ENCODE measurements around the gene CPAMD8. TPM values are rescaled to one million over a fixed set of nuclear protein-coding genes. Genes with fewer than 3 reads are reported as not detected.

CPAMD8 gene
- total RNA-seq, 4 donors from 2014 or later = 6.0 to 15.6 (median 7.6) TPM

GRCh38 chr19:16856091-16856490 is 170.5 kb downstream of the CPAMD8 start:
- in situ Hi-C loops (cut with MboI; ENCODE audit: low sequenced_read_pairs in 4 of 4) (no loop called here), intact Hi-C loops (cut with DNase I; ENCODE audit: low total_unique reads) (no loop called here)
- Histone ChIP-seq H3K36me3 (peaks cover 0 to 42% of the 10 kb centered on the region in 2 donors), H3K4me3 (no peak overlapping the region), H3K27ac (no peak overlapping the region), H3K4me1 (no peaks in the 10 kb centered on the region), H3K27me3 (no peaks in the 10 kb centered on the region), H3K9me3 (no peaks in the 10 kb centered on the region)
- ATAC-seq (no peak), DNase-seq (no peak)
- TF ChIP-seq POLR2A (IDR thresholded peaks at IDR 0.05) (no peak), CTCF (IDR thresholded peaks at IDR 0.05 in 4 of 5, conservative IDR thresholded peaks at IDR 0.05 in 1 of 5) (no peak)

DNA sequence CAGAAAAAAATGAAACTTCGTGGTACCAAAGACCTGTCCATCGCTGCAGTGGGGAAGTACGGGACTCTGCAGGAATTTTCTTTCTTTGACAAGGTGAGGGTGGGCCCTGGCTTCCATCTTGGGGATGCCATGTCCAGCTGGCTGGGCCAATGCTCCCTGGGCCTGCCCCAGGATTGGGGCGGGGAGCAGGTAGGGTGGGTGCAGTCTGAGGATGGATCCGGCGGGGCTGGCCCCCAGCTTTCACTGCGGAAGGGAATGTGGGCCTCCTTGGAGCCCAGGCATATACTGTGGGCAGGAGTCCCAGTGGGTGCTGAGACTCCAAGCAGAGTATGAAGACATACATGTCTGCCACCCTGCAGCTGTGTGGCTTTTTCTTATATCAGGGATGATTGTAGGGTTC is 173.5 kb downstream of the CPAMD8 start:
- in situ Hi-C loops (cut with MboI; ENCODE audit: low sequenced_read_pairs in 4 of 4) (no loop called here), intact Hi-C loops (cut with DNase I; ENCODE audit: low total_unique reads) (no loop called here)
- TF ChIP-seq CTCF (IDR thresholded peaks at IDR 0.05 in 4 of 5, conservative IDR thresholded peaks at IDR 0.05 in 1 of 5) (no peak), POLR2A (IDR thresholded peaks at IDR 0.05) (no peak)
- H3K36me3 ChIP-seq = peaks cover 0 to 70% of the 10 kb centered on the region in 2 donors
- H3K4me3 ChIP-seq = no peak overlapping the region
- ATAC-seq (no peak), DNase-seq (no peak)
- no peak overlapping the region for H3K27ac ChIP-seq
- H3K9me3 ChIP-seq = no peaks in the 10 kb centered on the region
- H3K27me3 ChIP-seq = no peaks in the 10 kb centered on the region
- H3K4me1 ChIP-seq = no peaks in the 10 kb centered on the region

DNA sequence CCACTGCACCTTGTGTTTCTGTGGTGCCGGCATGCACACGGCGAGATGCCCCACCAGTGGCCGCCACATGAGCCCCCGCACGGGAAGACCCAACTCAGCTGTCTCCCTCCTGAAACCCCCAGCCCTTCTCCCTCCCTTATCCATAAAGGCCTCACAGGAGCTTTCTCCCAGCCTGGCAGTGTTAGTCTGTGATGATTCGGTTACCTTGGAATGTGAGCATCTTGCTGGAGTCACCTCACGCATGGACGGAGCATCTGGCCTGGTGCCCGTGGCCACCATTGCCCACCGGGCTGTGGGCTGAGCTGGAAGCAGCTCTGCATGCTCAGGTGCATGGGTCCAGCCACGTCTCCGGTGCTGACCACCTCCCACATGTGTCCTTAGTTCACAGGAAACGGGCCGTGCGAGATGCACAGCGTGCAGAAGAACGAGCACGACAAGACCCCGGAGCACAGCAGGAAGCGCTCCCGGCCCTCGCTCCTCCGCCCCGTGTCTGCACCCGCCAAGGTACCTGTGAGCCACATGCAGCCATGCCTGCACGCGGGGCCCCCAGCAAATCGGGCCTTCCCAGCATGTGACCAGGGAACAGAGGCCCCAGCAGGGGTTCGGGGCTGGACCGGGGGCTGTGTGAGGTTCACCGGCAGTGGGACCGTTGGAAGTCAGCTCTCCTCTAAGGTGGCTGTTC is 175.4 kb downstream of the CPAMD8 start:
- no peak for TF ChIP-seq POLR2A (IDR thresholded peaks at IDR 0.05)
- no peak for TF ChIP-seq CTCF (IDR thresholded peaks at IDR 0.05 in 4 of 5, conservative IDR thresholded peaks at IDR 0.05 in 1 of 5)
- in situ Hi-C loops (cut with MboI; ENCODE audit: low sequenced_read_pairs in 4 of 4) = no loop called here
- Histone ChIP-seq H3K9me3 (no peaks in the 10 kb centered on the region), H3K36me3 (peaks cover 0 to 89% of the 10 kb centered on the region in 2 donors), H3K4me1 (no peaks in the 10 kb centered on the region), H3K4me3 (no peak overlapping the region), H3K27ac (no peak overlapping the region), H3K27me3 (no peaks in the 10 kb centered on the region)
- DNase-seq = no peak
- ATAC-seq = no peak
- intact Hi-C loops (cut with DNase I; ENCODE audit: low total_unique reads) = no loop called here

DNA sequence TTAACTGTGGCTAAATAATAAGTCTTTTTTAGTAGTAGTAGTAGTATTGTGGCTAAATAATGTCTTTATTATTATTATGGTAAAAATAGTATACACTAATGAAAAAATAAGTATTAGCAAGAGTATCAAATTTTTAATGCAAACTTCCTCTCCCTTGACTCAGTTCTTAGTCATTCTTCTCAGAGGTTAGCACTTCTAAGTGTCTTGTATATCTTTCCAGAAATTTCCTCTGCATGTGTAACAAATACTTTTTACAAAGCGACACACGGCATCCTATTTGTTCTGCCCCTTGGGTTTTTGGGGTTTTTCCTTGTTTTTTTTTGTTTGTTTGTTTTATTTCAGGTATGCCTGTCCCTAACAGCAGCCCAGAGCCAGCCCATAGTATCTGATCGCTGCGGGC is 176.5 kb downstream of the CPAMD8 start:
- H3K27me3 ChIP-seq = no peaks in the 10 kb centered on the region
- DNase-seq (no peak), ATAC-seq (no peak)
- peaks cover 0 to 90% of the 10 kb centered on the region in 2 donors for H3K36me3 ChIP-seq
- H3K9me3 ChIP-seq = no peaks in the 10 kb centered on the region
- no peaks in the 10 kb centered on the region for H3K4me1 ChIP-seq
- intact Hi-C loops (cut with DNase I; ENCODE audit: low total_unique reads) = no loop called here
- no peak overlapping the region for H3K27ac ChIP-seq
- in situ Hi-C loops (cut with MboI; ENCODE audit: low sequenced_read_pairs in 4 of 4) = no loop called here
- no peak overlapping the region for H3K4me3 ChIP-seq
- no peak for TF ChIP-seq CTCF (IDR thresholded peaks at IDR 0.05 in 4 of 5, conservative IDR thresholded peaks at IDR 0.05 in 1 of 5)
- no peak for TF ChIP-seq POLR2A (IDR thresholded peaks at IDR 0.05)

DNA sequence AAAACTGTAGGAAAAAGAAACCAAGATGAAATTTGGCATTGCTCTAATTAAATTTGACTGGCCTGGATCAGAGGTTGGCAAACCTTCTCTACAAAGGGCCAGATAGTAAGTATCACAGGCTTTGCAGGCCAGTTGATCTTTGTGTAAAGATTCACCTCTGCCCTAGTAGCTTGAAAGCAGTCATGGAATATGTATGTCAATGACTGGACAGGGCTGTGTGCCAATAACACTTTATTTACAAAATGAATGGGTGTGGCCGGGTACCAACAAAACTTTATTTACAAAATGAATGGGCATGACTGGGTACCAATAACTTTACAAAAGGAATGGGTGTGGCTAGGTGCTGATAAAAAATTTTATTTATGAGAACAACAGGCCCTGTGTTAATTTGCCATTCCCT is 177.4 kb downstream of the CPAMD8 start:
- no peaks in the 10 kb centered on the region for H3K4me1 ChIP-seq
- H3K4me3 ChIP-seq = no peak overlapping the region
- ATAC-seq = no peak
- DNase-seq = no peak
- H3K27me3 ChIP-seq = no peaks in the 10 kb centered on the region
- intact Hi-C loops (cut with DNase I; ENCODE audit: low total_unique reads) (no loop called here), in situ Hi-C loops (cut with MboI; ENCODE audit: low sequenced_read_pairs in 4 of 4) (loop anchor here in 1 of 4 donors (25.0 kb wide), 1 partner anchor 287 kb away; the partner anchor contains the start of gene SLC35E1)
- H3K9me3 ChIP-seq = no peaks in the 10 kb centered on the region
- H3K36me3 ChIP-seq = peaks cover 0 to 81% of the 10 kb centered on the region in 2 donors
- no peak overlapping the region for H3K27ac ChIP-seq
- TF ChIP-seq POLR2A (IDR thresholded peaks at IDR 0.05) = no peak
- no peak for TF ChIP-seq CTCF (IDR thresholded peaks at IDR 0.05 in 4 of 5, conservative IDR thresholded peaks at IDR 0.05 in 1 of 5)
